Measurements from ENCODE around the gene PARD3. TPM values are rescaled to one million over a fixed set of nuclear protein-coding genes. Genes with fewer than 3 reads are reported as not detected.

PARD3 gene
- total RNA-seq, 1 donor from 2014 or later: 37.2 TPM

DNA sequence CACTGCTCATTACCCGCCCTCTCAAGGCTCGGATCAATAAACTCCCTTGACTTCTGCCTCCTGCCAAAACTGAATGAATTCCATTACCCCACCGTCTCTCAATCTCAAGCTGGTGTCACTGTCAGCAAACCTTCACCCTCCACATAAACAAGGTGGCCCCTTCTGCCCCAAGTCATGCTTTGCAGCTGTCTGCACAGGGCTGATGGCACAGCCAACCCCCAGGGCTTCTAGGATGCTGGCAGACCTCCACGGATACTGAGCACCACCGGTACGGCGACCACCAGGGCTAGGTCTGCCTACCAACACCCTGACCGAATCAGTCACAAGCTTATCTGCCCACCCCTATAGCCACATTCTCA is 46.1 kb downstream of the PARD3 start:
- DNase-seq (ENCODE audit: extremely low spot score, unreplicated experiment): no peak
- H3K9me3 Mint-ChIP-seq (ENCODE audit: unreplicated experiment): no peaks in the 10 kb centered on the region
- H3K27me3 Mint-ChIP-seq (ENCODE audit: unreplicated experiment): no peaks in the 10 kb centered on the region
- H3K36me3 Mint-ChIP-seq (ENCODE audit: unreplicated experiment): peaks cover 2% of the 10 kb centered on the region
- H3K4me3 Mint-ChIP-seq (ENCODE audit: unreplicated experiment): no peak overlapping the region
- H3K4me1 Mint-ChIP-seq (ENCODE audit: unreplicated experiment): peaks cover 43% of the 10 kb centered on the region
- TF ChIP-seq, protein P1, sequence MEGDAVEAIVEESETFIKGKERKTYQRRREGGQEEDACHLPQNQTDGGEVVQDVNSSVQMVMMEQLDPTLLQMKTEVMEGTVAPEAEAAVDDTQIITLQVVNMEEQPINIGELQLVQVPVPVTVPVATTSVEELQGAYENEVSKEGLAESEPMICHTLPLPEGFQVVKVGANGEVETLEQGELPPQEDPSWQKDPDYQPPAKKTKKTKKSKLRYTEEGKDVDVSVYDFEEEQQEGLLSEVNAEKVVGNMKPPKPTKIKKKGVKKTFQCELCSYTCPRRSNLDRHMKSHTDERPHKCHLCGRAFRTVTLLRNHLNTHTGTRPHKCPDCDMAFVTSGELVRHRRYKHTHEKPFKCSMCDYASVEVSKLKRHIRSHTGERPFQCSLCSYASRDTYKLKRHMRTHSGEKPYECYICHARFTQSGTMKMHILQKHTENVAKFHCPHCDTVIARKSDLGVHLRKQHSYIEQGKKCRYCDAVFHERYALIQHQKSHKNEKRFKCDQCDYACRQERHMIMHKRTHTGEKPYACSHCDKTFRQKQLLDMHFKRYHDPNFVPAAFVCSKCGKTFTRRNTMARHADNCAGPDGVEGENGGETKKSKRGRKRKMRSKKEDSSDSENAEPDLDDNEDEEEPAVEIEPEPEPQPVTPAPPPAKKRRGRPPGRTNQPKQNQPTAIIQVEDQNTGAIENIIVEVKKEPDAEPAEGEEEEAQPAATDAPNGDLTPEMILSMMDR (IDR thresholded peaks at IDR 0.05): no peak
- H3K27ac Mint-ChIP-seq (ENCODE audit: unreplicated experiment): no peak overlapping the region

GRCh38 chr10:34768261-34768971 is 46.7 kb downstream of the PARD3 start:
- TF ChIP-seq, protein P1 (IDR thresholded peaks at IDR 0.05): no peak
- H3K4me1 Mint-ChIP-seq (ENCODE audit: unreplicated experiment): peaks cover 40% of the 10 kb centered on the region
- H3K9me3 Mint-ChIP-seq (ENCODE audit: unreplicated experiment): no peaks in the 10 kb centered on the region
- DNase-seq (ENCODE audit: extremely low spot score, unreplicated experiment): no peak
- peaks cover 2% of the 10 kb centered on the region for H3K36me3 Mint-ChIP-seq (ENCODE audit: unreplicated experiment)
- H3K4me3 Mint-ChIP-seq (ENCODE audit: unreplicated experiment): no peak overlapping the region
- no peak overlapping the region for H3K27ac Mint-ChIP-seq (ENCODE audit: unreplicated experiment)
- H3K27me3 Mint-ChIP-seq (ENCODE audit: unreplicated experiment): no peaks in the 10 kb centered on the region

DNA sequence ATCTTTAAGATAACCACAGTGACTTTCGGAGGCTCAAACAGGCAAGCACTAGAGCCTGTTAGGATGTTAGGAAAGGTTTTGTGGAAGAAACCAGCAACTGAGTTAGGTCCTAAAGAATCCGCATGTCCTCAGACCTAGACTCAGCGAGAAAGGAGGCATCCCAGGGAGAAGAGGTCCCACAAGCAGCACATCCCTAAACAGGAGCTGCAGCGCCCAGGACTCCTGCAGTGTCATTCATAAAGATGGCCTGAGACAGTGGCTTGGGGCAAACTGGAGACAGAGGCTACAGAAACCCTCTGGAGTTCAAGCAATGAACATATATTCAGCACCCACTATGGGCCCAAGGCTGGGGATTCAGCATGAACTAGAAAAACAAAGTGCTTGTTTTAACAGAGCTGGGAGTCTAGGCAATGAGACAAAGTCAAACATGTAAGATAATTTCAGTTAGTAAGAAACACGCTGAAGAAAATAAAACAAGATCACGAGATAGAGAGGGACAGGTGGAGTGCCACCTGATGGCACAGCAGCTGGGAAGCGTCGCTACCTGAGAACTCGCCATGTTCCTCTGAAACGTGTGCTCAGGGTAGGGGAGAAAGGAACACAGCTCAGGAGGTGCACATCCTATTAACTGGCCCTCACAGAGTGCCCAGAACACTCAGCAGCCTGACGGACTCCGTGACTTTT is 48.1 kb downstream of the PARD3 start:
- no peak overlapping the region for H3K27ac Mint-ChIP-seq (ENCODE audit: unreplicated experiment)
- H3K36me3 Mint-ChIP-seq (ENCODE audit: unreplicated experiment): peaks cover 2% of the 10 kb centered on the region
- peaks cover 46% of the 10 kb centered on the region for H3K4me1 Mint-ChIP-seq (ENCODE audit: unreplicated experiment)
- H3K27me3 Mint-ChIP-seq (ENCODE audit: unreplicated experiment): no peaks in the 10 kb centered on the region
- TF ChIP-seq, protein P1 (IDR thresholded peaks at IDR 0.05): no peak
- no peak for DNase-seq (ENCODE audit: extremely low spot score, unreplicated experiment)
- H3K9me3 Mint-ChIP-seq (ENCODE audit: unreplicated experiment): no peaks in the 10 kb centered on the region
- H3K4me3 Mint-ChIP-seq (ENCODE audit: unreplicated experiment): no peak overlapping the region

GRCh38 chr10:34766266-34766600 is 48.9 kb downstream of the PARD3 start:
- H3K9me3 Mint-ChIP-seq (ENCODE audit: unreplicated experiment): no peaks in the 10 kb centered on the region
- no peaks in the 10 kb centered on the region for H3K27me3 Mint-ChIP-seq (ENCODE audit: unreplicated experiment)
- peaks cover 2% of the 10 kb centered on the region for H3K36me3 Mint-ChIP-seq (ENCODE audit: unreplicated experiment)
- H3K27ac Mint-ChIP-seq (ENCODE audit: unreplicated experiment): peak overlapping the region; percentile 43
- DNase-seq (ENCODE audit: extremely low spot score, unreplicated experiment): no peak
- TF ChIP-seq, protein P1 (IDR thresholded peaks at IDR 0.05): no peak
- peaks cover 50% of the 10 kb centered on the region for H3K4me1 Mint-ChIP-seq (ENCODE audit: unreplicated experiment)
- H3K4me3 Mint-ChIP-seq (ENCODE audit: unreplicated experiment): no peak overlapping the region

- DNase-seq (ENCODE audit: extremely low spot score, unreplicated experiment): no peak
- peaks cover 65% of the 10 kb centered on the region for H3K4me1 Mint-ChIP-seq (ENCODE audit: unreplicated experiment)
- no peaks in the 10 kb centered on the region for H3K9me3 Mint-ChIP-seq (ENCODE audit: unreplicated experiment)
- H3K27me3 Mint-ChIP-seq (ENCODE audit: unreplicated experiment): no peaks in the 10 kb centered on the region
- TF ChIP-seq, protein P1 (IDR thresholded peaks at IDR 0.05): no peak
- H3K27ac Mint-ChIP-seq (ENCODE audit: unreplicated experiment): no peak overlapping the region
- H3K4me3 Mint-ChIP-seq (ENCODE audit: unreplicated experiment): no peak overlapping the region
- H3K36me3 Mint-ChIP-seq (ENCODE audit: unreplicated experiment): no peaks in the 10 kb centered on the region
Observed at GRCh38 chr10:34764472-34764946, 50.6 kb downstream of the PARD3 start.
